Activated T-cell treated with anti-CD3 and anti-CD28 coated beads, Interleukin-2, amount 50 U/mL, for 4 hours (primary cell): ENCODE results near the gene IFT81. TPM values are rescaled to one million over a fixed set of nuclear protein-coding genes. Genes with fewer than 3 reads are reported as not detected.
"Not testable (repeated sequence)": the region's sequence is repeated elsewhere in the genome, so short reads cannot be mapped to it uniquely, and the experiment has no call there.

Experiments
- ATAC-seq, 2 donors: fragments of 200-7000 bp; cut with Tn5 transposase; one replicate each; pipeline ENCODE4 v1.10.0; 2021
- DNase-seq: peaks from one replicate; pipeline ENCODE4 v3.0.0-alpha.2; 2020
- H3K27me3 Mint-ChIP-seq: one replicate; pipeline ENCODE4 v1.8.0; 2021; ENCODE audit warnings: low read depth, mixed read lengths
- H3K36me3 Mint-ChIP-seq: one replicate; pipeline ENCODE4 v1.8.0; 2022; ENCODE audit warnings: mixed read lengths; ENCODE audit not compliant: insufficient read depth
- H3K4me1 Mint-ChIP-seq: one replicate; pipeline ENCODE4 v1.8.0; 2021; ENCODE audit warnings: low read depth, mixed read lengths
- H3K4me3 Mint-ChIP-seq: one replicate; pipeline ENCODE4 v1.8.0; 2021; ENCODE audit warnings: mild to moderate bottlenecking, moderate library complexity, mixed read lengths
- H3K9me3 Mint-ChIP-seq: one replicate; pipeline ENCODE4 v1.8.0; 2021; ENCODE audit warnings: mixed read lengths
- total RNA-seq, 3 donors: library from RNA; stranded (reverse); gene quantifications; one replicate each; pipeline ENCODE4 v1.2.1, GENCODE V29; 2021

The IFT81 gene
- total RNA-seq, 3 donors from 2014 or later, result 1.7 to 2.0 (median 1.7) TPM

DNA sequence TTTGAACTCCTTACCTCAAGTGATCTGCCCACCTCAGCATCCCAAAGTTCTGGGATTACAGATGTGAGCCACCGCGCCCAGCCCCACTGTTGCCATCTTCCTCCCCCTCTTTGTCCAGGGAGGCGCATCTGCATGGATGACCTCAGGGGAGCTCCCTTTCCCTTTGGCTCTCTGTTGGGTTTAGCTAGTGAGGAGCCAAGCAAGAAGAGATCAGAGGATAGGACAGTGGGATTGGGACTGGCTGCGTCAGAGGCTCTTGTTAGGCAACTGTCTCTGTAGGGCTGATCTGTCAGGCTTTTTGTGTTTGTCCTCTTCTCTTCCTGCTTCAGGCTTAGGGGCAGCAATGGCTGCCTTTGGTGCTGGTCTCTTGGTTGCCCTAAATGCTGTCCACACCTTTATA lies 8.5 kb upstream of the IFT81 start:
- H3K27me3 Mint-ChIP-seq, result peaks cover 3% of the 10 kb centered on the region
- DNase-seq (no peak), ATAC-seq (no peak)
- H3K9me3 Mint-ChIP-seq, result no peaks in the 10 kb centered on the region
- no peaks in the 10 kb centered on the region for H3K4me1 Mint-ChIP-seq
- no peak overlapping the region for H3K4me3 Mint-ChIP-seq
- no peaks in the 10 kb centered on the region for H3K36me3 Mint-ChIP-seq

GRCh38 chr12:110116623-110117022 lies 7.5 kb upstream of the IFT81 start:
- H3K27me3 Mint-ChIP-seq, result peaks cover 3% of the 10 kb centered on the region
- no peaks in the 10 kb centered on the region for H3K9me3 Mint-ChIP-seq
- H3K36me3 Mint-ChIP-seq, result no peaks in the 10 kb centered on the region
- ATAC-seq (no peak), DNase-seq (no peak)
- H3K4me1 Mint-ChIP-seq, result no peaks in the 10 kb centered on the region
- no peak overlapping the region for H3K4me3 Mint-ChIP-seq

GRCh38 chr12:110117210-110117609 lies 6.9 kb upstream of the IFT81 start:
- not testable (repeated sequence) for H3K27me3 Mint-ChIP-seq, H3K9me3 Mint-ChIP-seq, H3K4me3 Mint-ChIP-seq, ATAC-seq, H3K4me1 Mint-ChIP-seq, DNase-seq, H3K36me3 Mint-ChIP-seq

DNA sequence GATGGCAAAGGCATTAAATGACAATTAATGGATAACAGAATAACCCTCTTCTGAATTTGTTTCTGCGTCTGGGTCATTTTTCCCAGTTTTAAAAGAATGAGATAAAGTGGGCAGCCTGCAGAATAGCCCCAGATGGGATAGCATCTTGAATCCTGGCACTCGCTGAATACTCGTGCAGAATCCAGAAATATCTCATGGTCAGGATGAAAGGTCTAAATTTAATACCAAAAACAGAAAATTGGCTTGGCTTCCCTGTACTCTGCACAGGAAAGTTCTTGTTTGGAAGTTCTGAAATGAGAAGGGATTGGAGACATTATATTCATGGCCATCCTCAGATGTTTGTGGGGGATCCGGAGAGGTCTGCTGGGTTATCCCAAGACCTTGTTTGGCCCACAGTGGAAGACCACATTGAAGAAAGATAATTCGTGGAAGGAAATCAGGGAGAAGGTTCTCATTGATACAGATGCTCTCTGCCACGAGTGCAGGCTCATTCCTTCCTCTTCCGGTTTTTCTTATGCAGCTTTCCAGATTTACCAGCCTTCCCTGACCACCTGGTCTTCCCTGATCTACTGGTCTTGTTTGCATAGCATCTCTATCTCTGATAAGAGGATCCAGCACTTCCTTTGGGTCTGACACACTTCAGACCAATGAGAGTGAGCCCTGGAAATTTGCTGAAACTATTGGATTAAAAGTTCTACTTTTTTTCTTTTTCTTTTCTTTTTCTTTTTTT lies 6.0 kb upstream of the IFT81 start:
- H3K4me3 Mint-ChIP-seq, result no peak overlapping the region
- H3K4me1 Mint-ChIP-seq, result no peaks in the 10 kb centered on the region
- H3K9me3 Mint-ChIP-seq, result no peaks in the 10 kb centered on the region
- DNase-seq (no peak), ATAC-seq (no peak)
- H3K27me3 Mint-ChIP-seq, result peaks cover 3% of the 10 kb centered on the region
- no peaks in the 10 kb centered on the region for H3K36me3 Mint-ChIP-seq

GRCh38 chr12:110122929-110123328 lies 1.2 kb upstream of the IFT81 start:
- Mint-ChIP-seq H3K4me3 (no peak overlapping the region), H3K27me3 (peaks cover 3% of the 10 kb centered on the region), H3K9me3 (no peaks in the 10 kb centered on the region)

GRCh38 chr12:110123919-110124268 lies 263 bp upstream of the IFT81 start:
- DNase-seq (no peak), ATAC-seq (peak; percentile 92)
- no peaks in the 10 kb centered on the region for H3K36me3 Mint-ChIP-seq
- H3K4me3 Mint-ChIP-seq, result peak overlapping the region; percentile 58
- peaks cover 3% of the 10 kb centered on the region for H3K4me1 Mint-ChIP-seq
- H3K27me3 Mint-ChIP-seq, result peaks cover 3% of the 10 kb centered on the region
- no peaks in the 10 kb centered on the region for H3K9me3 Mint-ChIP-seq

More at GRCh38 chr12:110122929-110123328, 1.2 kb upstream of the IFT81 start:
- Mint-ChIP-seq H3K4me1 (peaks cover 3% of the 10 kb centered on the region), H3K36me3 (no peaks in the 10 kb centered on the region)
- no peak for ATAC-seq
- DNase-seq, result no peak

DNA sequence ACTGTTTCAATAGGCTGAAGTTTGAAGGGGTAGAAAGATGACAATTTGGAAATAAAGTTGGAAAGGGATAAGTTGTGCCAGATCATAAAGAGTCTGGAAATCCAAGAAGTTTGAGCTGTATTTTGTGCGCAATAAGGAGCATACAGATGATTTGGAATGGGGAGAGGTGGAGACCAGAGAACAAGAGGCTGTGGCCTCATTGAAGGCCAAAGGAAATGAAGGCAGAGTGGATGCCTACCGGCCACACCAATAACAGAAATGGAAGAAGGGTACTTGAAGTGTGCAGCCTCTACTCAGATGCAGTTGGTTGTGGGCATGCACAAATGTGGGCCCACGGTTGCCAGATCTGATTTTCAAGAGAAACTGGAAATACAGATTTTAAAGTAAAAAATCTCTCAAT lies 2.4 kb downstream of the IFT81 start:
- Mint-ChIP-seq H3K4me1 (peaks cover 3% of the 10 kb centered on the region), H3K4me3 (no peak overlapping the region), H3K9me3 (no peaks in the 10 kb centered on the region), H3K36me3 (no peaks in the 10 kb centered on the region), H3K27me3 (no peaks in the 10 kb centered on the region)
- ATAC-seq (no peak), DNase-seq (no peak)

DNA sequence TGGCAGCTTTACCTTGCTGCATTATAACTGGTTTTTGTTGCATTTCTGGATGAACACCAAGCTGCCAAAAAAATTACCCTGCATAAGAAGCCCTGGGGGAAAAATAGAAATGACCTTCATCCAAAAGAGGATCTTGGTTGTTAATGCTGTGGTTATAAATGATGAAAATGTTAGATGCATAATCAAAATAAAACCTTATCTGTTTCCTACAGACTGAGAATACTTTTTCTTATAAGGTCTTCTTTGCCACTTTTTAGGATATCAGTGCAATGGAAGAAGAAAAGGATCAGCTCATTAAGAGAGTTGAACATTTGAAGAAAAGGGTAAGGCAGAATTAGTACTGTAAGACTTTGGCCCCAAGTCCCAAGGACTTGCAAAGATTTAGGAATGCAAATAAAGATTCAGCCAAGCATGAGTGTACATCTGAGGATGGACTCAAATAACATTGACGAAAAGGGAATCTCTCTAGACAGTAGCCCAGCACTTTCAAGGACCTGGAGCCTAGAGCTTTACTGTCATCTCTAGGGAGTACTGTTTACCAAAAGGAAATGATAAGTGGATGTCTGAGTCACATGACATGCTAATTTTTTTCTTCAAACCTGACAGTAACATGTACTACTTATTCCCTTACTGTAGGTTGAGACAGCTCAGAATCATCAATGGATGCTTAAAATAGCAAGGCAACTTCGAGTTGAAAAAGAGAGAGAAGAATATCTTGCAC lies 10.7 kb downstream of the IFT81 start:
- Mint-ChIP-seq H3K4me3 (no peak overlapping the region), H3K27me3 (no peaks in the 10 kb centered on the region), H3K36me3 (no peaks in the 10 kb centered on the region), H3K4me1 (peaks cover 2% of the 10 kb centered on the region), H3K9me3 (no peaks in the 10 kb centered on the region)
- DNase-seq (no peak), ATAC-seq (peak in 1 of 2 donors; percentile 34)

GRCh38 chr12:110135806-110136205 lies 11.6 kb downstream of the IFT81 start:
- no peak for ATAC-seq
- Mint-ChIP-seq H3K4me3 (no peak overlapping the region), H3K4me1 (peaks cover 2% of the 10 kb centered on the region), H3K9me3 (no peaks in the 10 kb centered on the region), H3K27me3 (no peaks in the 10 kb centered on the region), H3K36me3 (no peaks in the 10 kb centered on the region)
- DNase-seq, result no peak

DNA sequence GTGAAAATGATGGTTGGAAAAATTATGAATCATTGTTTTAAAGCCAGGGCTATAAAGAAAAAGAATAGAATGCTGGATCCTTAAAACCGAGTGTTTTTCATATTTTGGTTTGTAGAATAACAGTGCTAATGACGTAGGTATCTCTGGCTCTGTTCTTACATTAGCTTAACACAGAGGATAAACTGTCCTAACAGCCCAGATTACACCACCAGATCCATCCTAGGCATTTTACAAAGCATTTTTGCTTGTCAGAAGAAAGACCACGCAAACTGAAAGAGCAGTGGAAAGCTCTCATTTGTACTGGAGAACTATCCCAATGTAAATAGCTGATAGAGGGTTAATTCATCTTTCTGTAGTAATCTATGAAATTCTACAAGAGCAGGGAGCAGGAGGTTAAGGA lies 13.6 kb downstream of the IFT81 start:
- no peaks in the 10 kb centered on the region for H3K36me3 Mint-ChIP-seq
- no peak overlapping the region for H3K4me3 Mint-ChIP-seq
- ATAC-seq (no peak), DNase-seq (no peak)
- no peaks in the 10 kb centered on the region for H3K27me3 Mint-ChIP-seq
- peaks cover 2% of the 10 kb centered on the region for H3K4me1 Mint-ChIP-seq
- no peaks in the 10 kb centered on the region for H3K9me3 Mint-ChIP-seq

GRCh38 chr12:110141389-110141788 lies 17.2 kb downstream of the IFT81 start:
- H3K9me3 Mint-ChIP-seq, result no peaks in the 10 kb centered on the region
- DNase-seq (no peak), ATAC-seq (no peak)
- no peaks in the 10 kb centered on the region for H3K36me3 Mint-ChIP-seq
- H3K4me3 Mint-ChIP-seq, result no peak overlapping the region
- H3K27me3 Mint-ChIP-seq, result no peaks in the 10 kb centered on the region
- no peaks in the 10 kb centered on the region for H3K4me1 Mint-ChIP-seq

- Mint-ChIP-seq H3K4me3 (no peak overlapping the region), H3K9me3 (no peaks in the 10 kb centered on the region), H3K27me3 (no peaks in the 10 kb centered on the region), H3K36me3 (peaks cover 2% of the 10 kb centered on the region), H3K4me1 (peaks cover 5% of the 10 kb centered on the region)
- ATAC-seq, result no peak
- no peak for DNase-seq
Observed at GRCh38 chr12:110146986-110147385, 22.8 kb downstream of the IFT81 start.

GRCh38 chr12:110149086-110149660 lies 25.0 kb downstream of the IFT81 start:
- no peak for DNase-seq

DNA sequence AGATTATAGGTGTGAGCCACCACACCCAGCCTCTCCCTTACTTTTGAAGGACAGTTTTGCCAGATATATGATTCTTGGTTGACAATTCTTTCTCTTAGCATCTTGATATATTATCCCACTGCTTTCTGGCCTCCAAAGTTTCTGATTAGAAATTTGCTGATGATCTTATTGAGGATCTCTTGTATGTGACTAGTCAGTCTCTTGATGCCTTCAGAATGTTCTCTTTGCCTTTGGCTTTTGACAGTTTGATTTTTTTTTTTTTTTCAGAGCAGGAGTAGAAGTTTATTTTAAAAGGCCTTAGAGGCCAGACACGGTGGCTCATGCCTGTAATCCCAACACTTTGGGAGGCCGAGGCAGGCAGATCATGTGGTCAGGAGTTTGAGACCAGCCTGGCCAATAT lies 32.6 kb downstream of the IFT81 start:
- Mint-ChIP-seq H3K36me3 (peaks cover 14% of the 10 kb centered on the region), H3K4me3 (no peak overlapping the region), H3K9me3 (peaks cover 13% of the 10 kb centered on the region), H3K4me1 (peaks cover 5% of the 10 kb centered on the region), H3K27me3 (no peaks in the 10 kb centered on the region)
- DNase-seq (no peak), ATAC-seq (no peak)

More at GRCh38 chr12:110149086-110149660, 25.0 kb downstream of the IFT81 start:
- Mint-ChIP-seq H3K27me3 (no peaks in the 10 kb centered on the region), H3K4me3 (no peak overlapping the region), H3K36me3 (peaks cover 2% of the 10 kb centered on the region), H3K4me1 (peaks cover 5% of the 10 kb centered on the region), H3K9me3 (no peaks in the 10 kb centered on the region)
- no peak for ATAC-seq

DNA sequence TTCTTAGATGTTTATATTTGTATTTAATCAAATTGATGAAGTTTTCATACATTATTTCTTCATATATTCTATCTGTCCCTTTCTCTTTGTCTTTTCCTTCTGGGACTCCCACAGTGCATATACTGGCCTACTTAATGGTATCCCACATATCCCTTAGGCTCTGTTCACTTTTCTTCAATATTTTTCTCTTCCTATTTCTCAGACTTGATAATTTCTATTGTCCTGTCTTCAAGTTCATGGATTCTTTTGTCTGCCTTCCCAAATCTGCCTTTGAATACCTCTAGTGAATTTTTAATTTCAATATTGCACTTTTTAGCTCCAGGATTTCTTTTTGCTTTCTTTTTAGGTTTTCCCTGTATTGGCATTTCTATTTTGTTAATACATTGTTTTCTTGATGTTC lies 33.4 kb downstream of the IFT81 start:
- Mint-ChIP-seq H3K4me1 (peaks cover 5% of the 10 kb centered on the region), H3K4me3 (no peak overlapping the region), H3K27me3 (no peaks in the 10 kb centered on the region), H3K36me3 (peaks cover 14% of the 10 kb centered on the region), H3K9me3 (peaks cover 13% of the 10 kb centered on the region)
- no peak for ATAC-seq
- DNase-seq, result no peak
